Forelimb muscle (tissue), 1 donor: ENCODE results near the gene FGF9. TPM values are rescaled to one million over a fixed set of nuclear protein-coding genes. Genes with fewer than 3 reads are reported as not detected.

Experiments used
- polyA plus RNA-seq: library from polyadenylated mRNA; unstranded; fragments of 120-200 nt; gene quantifications from one replicate; pipeline ENCODE4 v1.2.1, GENCODE V29; 2013; ENCODE audit not compliant: insufficient read length

Gene FGF9
- polyA plus RNA-seq, 1 donor: 10.9 TPM

Other genes starting within 250 kb of the FGF9 start
- gene ZDHHC20, start 211.8 kb upstream of the FGF9 start, polyA plus RNA-seq: 37.3 TPM
- gene MICU2, start 66.9 kb upstream of the FGF9 start, polyA plus RNA-seq: 74.2 TPM